Measurements from ENCODE around the gene ANO9. TPM values are rescaled to one million over a fixed set of nuclear protein-coding genes. Genes with fewer than 3 reads are reported as not detected.

ANO9 gene
- total and polyA plus RNA-seq, 2 experiments from 2014 or later = 9.0 to 10.2 TPM

- TF ChIP-seq, protein P1, sequence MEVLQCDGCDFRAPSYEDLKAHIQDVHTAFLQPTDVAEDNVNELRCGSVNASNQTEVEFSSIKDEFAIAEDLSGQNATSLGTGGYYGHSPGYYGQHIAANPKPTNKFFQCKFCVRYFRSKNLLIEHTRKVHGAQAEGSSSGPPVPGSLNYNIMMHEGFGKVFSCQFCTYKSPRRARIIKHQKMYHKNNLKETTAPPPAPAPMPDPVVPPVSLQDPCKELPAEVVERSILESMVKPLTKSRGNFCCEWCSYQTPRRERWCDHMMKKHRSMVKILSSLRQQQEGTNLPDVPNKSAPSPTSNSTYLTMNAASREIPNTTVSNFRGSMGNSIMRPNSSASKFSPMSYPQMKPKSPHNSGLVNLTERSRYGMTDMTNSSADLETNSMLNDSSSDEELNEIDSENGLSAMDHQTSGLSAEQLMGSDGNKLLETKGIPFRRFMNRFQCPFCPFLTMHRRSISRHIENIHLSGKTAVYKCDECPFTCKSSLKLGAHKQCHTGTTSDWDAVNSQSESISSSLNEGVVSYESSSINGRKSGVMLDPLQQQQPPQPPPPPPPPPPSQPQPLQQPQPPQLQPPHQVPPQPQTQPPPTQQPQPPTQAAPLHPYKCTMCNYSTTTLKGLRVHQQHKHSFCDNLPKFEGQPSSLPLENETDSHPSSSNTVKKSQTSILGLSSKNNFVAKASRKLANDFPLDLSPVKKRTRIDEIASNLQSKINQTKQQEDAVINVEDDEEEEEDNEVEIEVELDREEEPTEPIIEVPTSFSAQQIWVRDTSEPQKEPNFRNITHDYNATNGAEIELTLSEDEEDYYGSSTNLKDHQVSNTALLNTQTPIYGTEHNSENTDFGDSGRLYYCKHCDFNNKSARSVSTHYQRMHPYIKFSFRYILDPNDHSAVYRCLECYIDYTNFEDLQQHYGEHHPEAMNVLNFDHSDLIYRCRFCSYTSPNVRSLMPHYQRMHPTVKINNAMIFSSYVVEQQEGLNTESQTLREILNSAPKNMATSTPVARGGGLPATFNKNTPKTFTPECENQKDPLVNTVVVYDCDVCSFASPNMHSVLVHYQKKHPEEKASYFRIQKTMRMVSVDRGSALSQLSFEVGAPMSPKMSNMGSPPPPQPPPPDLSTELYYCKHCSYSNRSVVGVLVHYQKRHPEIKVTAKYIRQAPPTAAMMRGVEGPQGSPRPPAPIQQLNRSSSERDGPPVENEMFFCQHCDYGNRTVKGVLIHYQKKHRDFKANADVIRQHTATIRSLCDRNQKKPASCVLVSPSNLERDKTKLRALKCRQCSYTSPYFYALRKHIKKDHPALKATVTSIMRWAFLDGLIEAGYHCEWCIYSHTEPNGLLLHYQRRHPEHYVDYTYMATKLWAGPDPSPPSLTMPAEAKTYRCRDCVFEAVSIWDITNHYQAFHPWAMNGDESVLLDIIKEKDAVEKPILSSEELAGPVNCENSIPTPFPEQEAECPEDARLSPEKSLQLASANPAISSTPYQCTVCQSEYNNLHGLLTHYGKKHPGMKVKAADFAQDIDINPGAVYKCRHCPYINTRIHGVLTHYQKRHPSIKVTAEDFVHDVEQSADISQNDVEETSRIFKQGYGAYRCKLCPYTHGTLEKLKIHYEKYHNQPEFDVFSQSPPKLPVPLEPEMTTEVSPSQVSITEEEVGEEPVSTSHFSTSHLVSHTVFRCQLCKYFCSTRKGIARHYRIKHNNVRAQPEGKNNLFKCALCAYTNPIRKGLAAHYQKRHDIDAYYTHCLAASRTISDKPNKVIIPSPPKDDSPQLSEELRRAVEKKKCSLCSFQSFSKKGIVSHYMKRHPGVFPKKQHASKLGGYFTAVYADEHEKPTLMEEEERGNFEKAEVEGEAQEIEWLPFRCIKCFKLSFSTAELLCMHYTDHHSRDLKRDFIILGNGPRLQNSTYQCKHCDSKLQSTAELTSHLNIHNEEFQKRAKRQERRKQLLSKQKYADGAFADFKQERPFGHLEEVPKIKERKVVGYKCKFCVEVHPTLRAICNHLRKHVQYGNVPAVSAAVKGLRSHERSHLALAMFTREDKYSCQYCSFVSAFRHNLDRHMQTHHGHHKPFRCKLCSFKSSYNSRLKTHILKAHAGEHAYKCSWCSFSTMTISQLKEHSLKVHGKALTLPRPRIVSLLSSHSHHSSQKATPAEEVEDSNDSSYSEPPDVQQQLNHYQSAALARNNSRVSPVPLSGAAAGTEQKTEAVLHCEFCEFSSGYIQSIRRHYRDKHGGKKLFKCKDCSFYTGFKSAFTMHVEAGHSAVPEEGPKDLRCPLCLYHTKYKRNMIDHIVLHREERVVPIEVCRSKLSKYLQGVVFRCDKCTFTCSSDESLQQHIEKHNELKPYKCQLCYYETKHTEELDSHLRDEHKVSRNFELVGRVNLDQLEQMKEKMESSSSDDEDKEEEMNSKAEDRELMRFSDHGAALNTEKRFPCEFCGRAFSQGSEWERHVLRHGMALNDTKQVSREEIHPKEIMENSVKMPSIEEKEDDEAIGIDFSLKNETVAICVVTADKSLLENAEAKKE (CRISPR knock-in tag; IDR thresholded peaks at IDR 0.05) = no peak
- TF ChIP-seq ETS1 (IDR thresholded peaks at IDR 0.05) (no peak), STAT1 (IDR thresholded peaks at IDR 0.05; ENCODE audit: unreplicated experiment) (no peak), ZNF114 (CRISPR knock-in tag; IDR thresholded peaks at IDR 0.05) (no peak), EZH2 (IDR thresholded peaks at IDR 0.05; ENCODE audit: low read depth, unreplicated experiment) (no peak)
These were observed 72.3 kb downstream of the ANO9 start, which contains the start of gene B4GALNT4 (continued) for GRCh38 chr11:369336-370018.
